HCT116 (cell line): ENCODE measurements around the gene HTR5A. TPM values are rescaled to one million over a fixed set of nuclear protein-coding genes. Genes with fewer than 3 reads are reported as not detected.

Experiments
- ATAC-seq: fragments of 200-7000 bp; cut with Tn5 transposase; 2 replicates; pipeline ENCODE4 v1.9.1; 2020; ENCODE audit warnings: mild to moderate bottlenecking, moderate library complexity
- BruUV-seq: library from RNA; stranded (reverse); fragments of 400-500 nt; replicated peaks from 2 replicates; lab custom pipeline; 2021; lab: Mats Ljungman, UMichigan
- CTCF ChIA-PET: fragments of 300-600 bp; sonication (Branson Sonifier 250); formaldehyde crosslinking; loops from one replicate; lab custom pipeline; 2021; ENCODE audit warnings: antibody characterized with exemption; lab: Charles Lee
- POLR2A ChIA-PET: fragments of 300-600, 350-600 bp; sonication (Branson Sonifier 250); formaldehyde crosslinking; loops from one replicate; lab custom pipeline; 2021; ENCODE audit warnings: antibody characterized with exemption; lab: Charles Lee
- RAD21 ChIA-PET, 2 experiments: fragments of 300-600 bp; sonication (Branson Sonifier 250); formaldehyde crosslinking; loops; one replicate each; lab custom pipeline; 2023; ENCODE audit warnings: low total read pairs in 2 of 2; ENCODE audit not compliant: uncharacterized antibody in 2 of 2, unreplicated experiment in 2 of 2, low non-redundant PET in 1 of 2; lab: Charles Lee
- DNase-seq: peaks from one replicate; pipeline ENCODE4 v3.0.0-alpha.2; 2010; ENCODE audit warnings: low read depth, low spot score
- H2AFZ ChIP-seq: fragments of 200-600 bp; shearing (Covaris generic), sonication (generic); 2 replicates; pipeline ENCODE4 v1.6.1; 2017; ENCODE audit warnings: low read depth, mixed run types, mixed read lengths, antibody characterized with exemption, low read length; ENCODE audit not compliant: poor library complexity, severe bottlenecking
- H3K27ac ChIP-seq: 2 replicates; pipeline ENCODE4 v1.5.1; 2012; ENCODE audit warnings: low read depth, low read length
- H3K27me3 ChIP-seq: fragments of 200-600 bp; sonication (generic); 2 replicates; pipeline ENCODE4 v1.6.1; 2016; ENCODE audit warnings: mixed run types, low read length, mixed read lengths; ENCODE audit not compliant: insufficient read depth
- H3K36me3 ChIP-seq, 2 experiments: fragments of 200-500 bp in 1 of 2; fragments of 200-600 bp in 1 of 2; sonication (Bioruptor generic) in 1 of 2; sonication (generic) in 1 of 2; 2 replicates each; pipeline versions ENCODE4 v1.5.1 to v1.6.1; 2014 to 2016; ENCODE audit warnings: low read length in 2 of 2, inconsistent platforms in 1 of 2, mixed read lengths in 1 of 2, mixed run types in 1 of 2; ENCODE audit not compliant: insufficient read depth in 2 of 2, control insufficient read depth in 1 of 2
- H3K4me1 ChIP-seq, 2 experiments: fragments of 200-600 bp in 1 of 2; sonication (generic) in 1 of 2; 2 replicates each; pipeline versions ENCODE4 v1.5.1 to v1.6.1; 2012 to 2017; ENCODE audit warnings: low read length in 2 of 2, inconsistent platforms in 1 of 2, mild to moderate bottlenecking in 1 of 2, mixed read lengths in 1 of 2, mixed run types in 1 of 2, moderate library complexity in 1 of 2; ENCODE audit not compliant: insufficient read depth in 2 of 2, control insufficient read depth in 1 of 2
- H3K4me2 ChIP-seq: fragments of 200-600 bp; sonication (generic); 2 replicates; pipeline ENCODE4 v1.6.1; 2017; ENCODE audit warnings: mixed run types, low read length, mixed read lengths
- H3K4me3 ChIP-seq, 2 experiments: fragments of 200-600 bp in 1 of 2; sonication (generic) in 1 of 2; replicated peaks in 1 of 2; 2 replicates each; pipeline ENCODE4 v1.5.1; 2011 to 2016; ENCODE audit warnings: low read length in 2 of 2, control low read depth in 1 of 2, low read depth in 1 of 2, mild to moderate bottlenecking in 1 of 2, mixed read lengths in 1 of 2, mixed run types in 1 of 2
- H3K79me2 ChIP-seq: fragments of 200-600 bp; sonication (generic); 2 replicates; pipeline ENCODE4 v1.6.1; 2017; ENCODE audit warnings: mild to moderate bottlenecking, mixed run types, low read length, moderate library complexity, mixed read lengths; ENCODE audit not compliant: insufficient read depth
- H3K9ac ChIP-seq: fragments of 200-600 bp; sonication (generic); 2 replicates; pipeline ENCODE4 v1.6.1; 2016; ENCODE audit warnings: low read length, mixed read lengths
- H3K9me2 ChIP-seq: fragments of 200-600 bp; sonication (generic), shearing (Covaris generic); 2 replicates; pipeline ENCODE4 v1.6.1; 2017; ENCODE audit warnings: mixed run types, mild to moderate bottlenecking, moderate library complexity; ENCODE audit not compliant: insufficient read depth
- H3K9me3 ChIP-seq, 2 experiments: fragments of 200-500 bp in 1 of 2; fragments of 200-600 bp in 1 of 2; sonication (Bioruptor generic) in 1 of 2; sonication (generic) in 1 of 2; 2 replicates each; pipeline ENCODE4 v1.6.1; 2014 to 2017; ENCODE audit warnings: low read length in 2 of 2, mixed read lengths in 2 of 2, inconsistent platforms in 1 of 2, low read depth in 1 of 2, mild to moderate bottlenecking in 1 of 2, mixed run types in 1 of 2, moderate library complexity in 1 of 2; ENCODE audit not compliant: control insufficient read depth in 1 of 2, insufficient read depth in 1 of 2
- H4K20me1 ChIP-seq: fragments of 200-600 bp; sonication (generic), shearing (Covaris generic); 2 replicates; pipeline ENCODE4 v1.6.1; 2017; ENCODE audit warnings: mixed run types, mild to moderate bottlenecking, moderate library complexity; ENCODE audit not compliant: insufficient read depth
- CBX3 ChIP-seq: IDR thresholded peaks from 2 replicates; pipeline ENCODE4 v1.6.1; 2012; ENCODE audit warnings: low read depth
- CEBPB ChIP-seq: IDR thresholded peaks from 2 replicates; pipeline ENCODE4 v1.6.1; 2012; ENCODE audit warnings: low read depth
- ELF1 ChIP-seq: IDR thresholded peaks from 2 replicates; pipeline ENCODE4 v1.6.1; 2012; ENCODE audit warnings: low read depth, borderline replicate concordance
- EZH2 ChIP-seq: fragments of 200-600 bp; sonication (generic); IDR thresholded peaks from 2 replicates; pipeline ENCODE4 v1.6.1; 2017; ENCODE audit warnings: antibody characterized with exemption, mixed run types
- EZH2phosphoT487 ChIP-seq: fragments of 200-600 bp; IDR thresholded peaks from 2 replicates; pipeline ENCODE4 v1.6.1; 2018; ENCODE audit warnings: antibody characterized with exemption, borderline replicate concordance
- FOSL1 ChIP-seq: IDR thresholded peaks from 2 replicates; pipeline ENCODE4 v1.6.1; 2012; ENCODE audit warnings: low read depth
- JUND ChIP-seq: IDR thresholded peaks from 2 replicates; pipeline ENCODE4 v1.6.1; 2012
- POLR2AphosphoS5 ChIP-seq: IDR thresholded peaks from 2 replicates; pipeline ENCODE4 v1.6.1; 2011; ENCODE audit warnings: mild to moderate bottlenecking, low read depth, low read length, moderate library complexity
- SIN3A ChIP-seq: IDR thresholded peaks from 2 replicates; pipeline ENCODE4 v1.6.1; 2012; ENCODE audit warnings: low read depth
- SRF ChIP-seq: IDR thresholded peaks from 2 replicates; pipeline ENCODE4 v1.6.1; 2012; ENCODE audit warnings: low read depth
- TCF7L2 ChIP-seq: IDR thresholded peaks from 2 replicates; pipeline ENCODE4 v1.7.0; 2011; ENCODE audit warnings: borderline replicate concordance, inconsistent platforms; ENCODE audit not compliant: insufficient read depth, insufficient read length; ENCODE audit errors: extremely low read depth
- ZFX ChIP-seq: fragments of 450-650 bp; IDR thresholded peaks from 2 replicates; pipeline ENCODE4 v1.6.1; 2017
- intact Hi-C: fragments of 100-400 bp; cut with micrococcal nuclease; formaldehyde crosslinking; loops from 2 replicates; pipeline ENCODE4 v1.10.0; 2022
- total RNA-seq: library from RNA; stranded (reverse); gene quantifications from one replicate; pipeline ENCODE4 v1.2.1, GENCODE V29; 2021; ENCODE audit not compliant: unreplicated experiment
- TF ChIP-seq, protein P1 (sequence below), 3 experiments: fragments of 200-600 bp in 1 of 3; sonication (generic) in 1 of 3; IDR thresholded peaks in 2 of 3; conservative IDR thresholded peaks in 1 of 3; 2 replicates each; pipeline ENCODE4 v1.5.1; 2012 to 2017; ENCODE audit warnings: low read depth in 2 of 3, low read length in 2 of 3, antibody characterized with exemption in 1 of 3, borderline replicate concordance in 1 of 3, control low read depth in 1 of 3, mild to moderate bottlenecking in 1 of 3, mixed read lengths in 1 of 3, mixed run types in 1 of 3, moderate library complexity in 1 of 3; ENCODE audit not compliant: insufficient read depth in 1 of 3
- TF ChIP-seq, protein P2 (sequence below): IDR thresholded peaks from 2 replicates; pipeline ENCODE4 v1.6.1; 2011; ENCODE audit warnings: mild to moderate bottlenecking, low read length, moderate library complexity; ENCODE audit not compliant: insufficient replicate concordance; ENCODE audit errors: extremely low read depth
- TF ChIP-seq, protein P3 (sequence below): IDR thresholded peaks from 2 replicates; pipeline ENCODE4 v1.6.1; 2012

Gene HTR5A
- total RNA-seq, 1 experiment from 2014 or later: not detected

DNA sequence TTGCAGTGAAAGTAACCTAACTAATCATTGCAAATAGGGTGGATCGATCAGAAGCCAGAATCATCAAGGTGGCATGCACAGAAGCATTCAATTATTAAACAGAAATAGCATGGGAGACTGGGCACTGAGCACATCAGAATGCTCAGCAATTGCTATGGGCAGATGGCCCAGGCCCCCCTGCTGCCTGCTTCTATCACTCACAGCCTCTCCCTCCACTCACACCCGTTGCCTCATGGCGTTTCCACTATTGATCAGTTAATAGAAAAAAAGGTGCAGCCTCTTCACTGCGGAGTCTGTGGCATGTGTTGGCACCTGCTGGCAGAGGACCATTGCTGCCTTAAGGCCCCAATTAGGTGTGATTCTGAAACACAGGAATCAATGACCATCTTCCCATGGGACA, 11.2 kb upstream of the HTR5A start:
- Histone ChIP-seq H3K4me2 (no peak overlapping the region), H3K27me3 (peaks cover 19% of the 10 kb centered on the region), H3K79me2 (no peaks in the 10 kb centered on the region), H3K27ac (no peak overlapping the region), H3K9me2 (no peaks in the 10 kb centered on the region), H3K4me1 (no peaks in the 10 kb centered on the region), H2AFZ (no peak overlapping the region)
- ATAC-seq (no peak), DNase-seq (no peak)
- ChIA-PET RAD21 (no interaction called here), CTCF (no interaction called here), POLR2A (no interaction called here)
- BruUV-seq: no TSS peak
- intact Hi-C loops: no loop called here
- no peak for TF ChIP-seq EZH2
- TF ChIP-seq CBX3: no peak
- TF ChIP-seq ZFX: no peak
- TF ChIP-seq, protein P1, sequence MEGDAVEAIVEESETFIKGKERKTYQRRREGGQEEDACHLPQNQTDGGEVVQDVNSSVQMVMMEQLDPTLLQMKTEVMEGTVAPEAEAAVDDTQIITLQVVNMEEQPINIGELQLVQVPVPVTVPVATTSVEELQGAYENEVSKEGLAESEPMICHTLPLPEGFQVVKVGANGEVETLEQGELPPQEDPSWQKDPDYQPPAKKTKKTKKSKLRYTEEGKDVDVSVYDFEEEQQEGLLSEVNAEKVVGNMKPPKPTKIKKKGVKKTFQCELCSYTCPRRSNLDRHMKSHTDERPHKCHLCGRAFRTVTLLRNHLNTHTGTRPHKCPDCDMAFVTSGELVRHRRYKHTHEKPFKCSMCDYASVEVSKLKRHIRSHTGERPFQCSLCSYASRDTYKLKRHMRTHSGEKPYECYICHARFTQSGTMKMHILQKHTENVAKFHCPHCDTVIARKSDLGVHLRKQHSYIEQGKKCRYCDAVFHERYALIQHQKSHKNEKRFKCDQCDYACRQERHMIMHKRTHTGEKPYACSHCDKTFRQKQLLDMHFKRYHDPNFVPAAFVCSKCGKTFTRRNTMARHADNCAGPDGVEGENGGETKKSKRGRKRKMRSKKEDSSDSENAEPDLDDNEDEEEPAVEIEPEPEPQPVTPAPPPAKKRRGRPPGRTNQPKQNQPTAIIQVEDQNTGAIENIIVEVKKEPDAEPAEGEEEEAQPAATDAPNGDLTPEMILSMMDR (IDR thresholded peaks at IDR 0.05 in 2 of 3, conservative IDR thresholded peaks at IDR 0.05 in 1 of 3; ENCODE audit: borderline replicate concordance in 1 of 3, insufficient read depth in 1 of 3, low read depth in 2 of 3, low read length in 2 of 3): no peak
- TF ChIP-seq SIN3A: no peak
- no peak for TF ChIP-seq EZH2phosphoT487
- TF ChIP-seq SRF: no peak
- no peak for TF ChIP-seq FOSL1
- TF ChIP-seq, protein P2, sequence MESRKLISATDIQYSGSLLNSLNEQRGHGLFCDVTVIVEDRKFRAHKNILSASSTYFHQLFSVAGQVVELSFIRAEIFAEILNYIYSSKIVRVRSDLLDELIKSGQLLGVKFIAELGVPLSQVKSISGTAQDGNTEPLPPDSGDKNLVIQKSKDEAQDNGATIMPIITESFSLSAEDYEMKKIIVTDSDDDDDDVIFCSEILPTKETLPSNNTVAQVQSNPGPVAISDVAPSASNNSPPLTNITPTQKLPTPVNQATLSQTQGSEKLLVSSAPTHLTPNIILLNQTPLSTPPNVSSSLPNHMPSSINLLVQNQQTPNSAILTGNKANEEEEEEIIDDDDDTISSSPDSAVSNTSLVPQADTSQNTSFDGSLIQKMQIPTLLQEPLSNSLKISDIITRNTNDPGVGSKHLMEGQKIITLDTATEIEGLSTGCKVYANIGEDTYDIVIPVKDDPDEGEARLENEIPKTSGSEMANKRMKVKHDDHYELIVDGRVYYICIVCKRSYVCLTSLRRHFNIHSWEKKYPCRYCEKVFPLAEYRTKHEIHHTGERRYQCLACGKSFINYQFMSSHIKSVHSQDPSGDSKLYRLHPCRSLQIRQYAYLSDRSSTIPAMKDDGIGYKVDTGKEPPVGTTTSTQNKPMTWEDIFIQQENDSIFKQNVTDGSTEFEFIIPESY: no peak
- no peak for TF ChIP-seq ELF1
- no peak for TF ChIP-seq POLR2AphosphoS5
- no peak for TF ChIP-seq CEBPB
- no peak for TF ChIP-seq JUND
- TF ChIP-seq, protein P3, sequence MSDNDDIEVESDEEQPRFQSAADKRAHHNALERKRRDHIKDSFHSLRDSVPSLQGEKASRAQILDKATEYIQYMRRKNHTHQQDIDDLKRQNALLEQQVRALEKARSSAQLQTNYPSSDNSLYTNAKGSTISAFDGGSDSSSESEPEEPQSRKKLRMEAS: no peak
- TF ChIP-seq TCF7L2: no peak
- TF ChIP-seq, all 23 proteins: peak for 0
- Histone ChIP-seq H4K20me1 (no peaks in the 10 kb centered on the region), H3K9ac (no peak overlapping the region), H3K36me3 (no peaks in the 10 kb centered on the region), H3K9me3 (no peaks in the 10 kb centered on the region), H3K4me3 (no peak overlapping the region)
